OCI-LY7 (cell line): ENCODE data around the gene OR4S2. TPM values are rescaled to one million over a fixed set of nuclear protein-coding genes. Genes with fewer than 3 reads are reported as not detected.

Source experiments
- BruUV-seq: library from RNA; stranded (reverse); fragments of 400-500 nt; replicated peaks from 2 replicates; lab custom pipeline; 2021; lab: Mats Ljungman, UMichigan
- CTCF ChIA-PET: fragments of 300-600 bp; sonication (Branson Sonifier 250); formaldehyde crosslinking; loops from one replicate; lab custom pipeline; 2022; ENCODE audit warnings: antibody characterized with exemption; ENCODE audit not compliant: unreplicated experiment; lab: Charles Lee
- POLR2A ChIA-PET: fragments of 300-600 bp; sonication (Branson Sonifier 250); formaldehyde crosslinking; loops from one replicate; lab custom pipeline; 2022; ENCODE audit warnings: antibody characterized with exemption; lab: Charles Lee
- DNase-seq: peaks from one replicate; pipeline ENCODE4 v3.0.0-alpha.2; 2015; ENCODE audit warnings: low spot score
- H2AFZ ChIP-seq: fragments of 200-600 bp; sonication (generic), shearing (Covaris generic); 2 replicates; pipeline ENCODE4 v1.6.1; 2014; ENCODE audit warnings: mild to moderate bottlenecking, antibody characterized with exemption, low read length, moderate library complexity
- H3K27ac ChIP-seq: fragments of 200-600 bp; sonication (generic); 2 replicates; pipeline ENCODE4 v1.5.1; 2014; ENCODE audit warnings: mixed run types, low read depth, mild to moderate bottlenecking, moderate library complexity, low read length, inconsistent platforms; ENCODE audit not compliant: poor library complexity, severe bottlenecking
- H3K36me3 ChIP-seq: fragments of 200-600 bp; sonication (generic); 2 replicates; pipeline ENCODE4 v1.6.1; 2014; ENCODE audit warnings: mild to moderate bottlenecking, antibody characterized with exemption, low read length, moderate library complexity, mixed read lengths; ENCODE audit not compliant: insufficient read depth
- H3K4me1 ChIP-seq: fragments of 200-600 bp; sonication (generic); 2 replicates; pipeline ENCODE4 v1.5.1; 2014; ENCODE audit warnings: mild to moderate bottlenecking, low read length; ENCODE audit not compliant: insufficient read depth, poor library complexity, severe bottlenecking
- H3K4me2 ChIP-seq: fragments of 200-600 bp; sonication (generic); 2 replicates; pipeline ENCODE4 v1.6.1; 2014; ENCODE audit warnings: mild to moderate bottlenecking, low read length
- H3K4me3 ChIP-seq: fragments of 200-600 bp; sonication (generic); 2 replicates; pipeline ENCODE4 v1.5.1; 2014; ENCODE audit warnings: mild to moderate bottlenecking, low read depth, low read length; ENCODE audit not compliant: poor library complexity, severe bottlenecking
- H3K79me2 ChIP-seq: fragments of 200-600 bp; sonication (generic); 2 replicates; pipeline ENCODE4 v1.6.1; 2016; ENCODE audit warnings: low read depth, mild to moderate bottlenecking, low read length, moderate library complexity, mixed read lengths; ENCODE audit not compliant: insufficient read depth
- H3K9me2 ChIP-seq: fragments of 200-600 bp; sonication (generic); 2 replicates; pipeline ENCODE4 v1.6.1; 2016; ENCODE audit warnings: mild to moderate bottlenecking, low read length, mixed read lengths; ENCODE audit not compliant: insufficient read depth
- H3K9me3 ChIP-seq: fragments of 200-600 bp; sonication (generic); 2 replicates; pipeline ENCODE4 v1.6.1; 2014; ENCODE audit warnings: mild to moderate bottlenecking, mixed run types, low read length, mixed read lengths
- H4K20me1 ChIP-seq: fragments of 200-600 bp; sonication (generic); 2 replicates; pipeline ENCODE4 v1.6.1; 2014; ENCODE audit warnings: mild to moderate bottlenecking, antibody characterized with exemption, low read length, moderate library complexity, mixed read lengths; ENCODE audit not compliant: insufficient read depth
- CTCF ChIP-seq: fragments of 200-600 bp; sonication (generic); conservative IDR thresholded peaks from 2 replicates; pipeline ENCODE4 v1.5.1; 2014; ENCODE audit warnings: mild to moderate bottlenecking, antibody characterized with exemption, low read length, moderate library complexity, mixed read lengths
- EZH2phosphoT487 ChIP-seq: fragments of 200-600 bp; sonication (generic); IDR thresholded peaks from 2 replicates; pipeline ENCODE4 v1.6.1; 2018; ENCODE audit warnings: low read depth, borderline replicate concordance, mild to moderate bottlenecking, mixed run types, antibody characterized with exemption, low read length, moderate library complexity, mixed read lengths
- intact Hi-C: fragments of 100-400 bp; cut with micrococcal nuclease; formaldehyde crosslinking; loops from one replicate; pipeline ENCODE4 v1.10.0; 2022; ENCODE audit not compliant: unreplicated experiment
- total RNA-seq, 2 experiments: library from RNA; depleted of rRNA in 1 of 2; stranded (reverse); fragments of >200 nt in 1 of 2; shearing (Covaris generic) in 1 of 2; gene quantifications; 2 replicates each; pipeline ENCODE4 v1.2.3, GENCODE V29; 2014 to 2022

Gene OR4S2
- total RNA-seq, 2 experiments from 2014 or later = not detected

GRCh38 chr11:55669376-55669775 lies 21.2 kb downstream of the OR4S2 start:
- BruUV-seq = no TSS peak
- Histone ChIP-seq H3K9me2 (no peaks in the 10 kb centered on the region), H3K4me3 (no peak overlapping the region), H3K4me2 (no peak overlapping the region), H4K20me1 (no peaks in the 10 kb centered on the region), H3K27ac (no peak overlapping the region), H2AFZ (no peak overlapping the region), H3K36me3 (no peaks in the 10 kb centered on the region), H3K9me3 (0 out of 2 replicates have a peak, but pooled peaks cover 4% of the 10 kb centered on the region), H3K4me1 (no peaks in the 10 kb centered on the region), H3K79me2 (no peaks in the 10 kb centered on the region)
- intact Hi-C loops = no loop called here
- ChIA-PET POLR2A (interaction anchor here (0.7 kb wide), 1 partner anchor 11 kb away, joined by 4 read pairs; no protein-coding TSS in a partner anchor), CTCF (no interaction called here)
- DNase-seq = no peak
- no peak for TF ChIP-seq EZH2phosphoT487
- TF ChIP-seq CTCF = no peak

DNA sequence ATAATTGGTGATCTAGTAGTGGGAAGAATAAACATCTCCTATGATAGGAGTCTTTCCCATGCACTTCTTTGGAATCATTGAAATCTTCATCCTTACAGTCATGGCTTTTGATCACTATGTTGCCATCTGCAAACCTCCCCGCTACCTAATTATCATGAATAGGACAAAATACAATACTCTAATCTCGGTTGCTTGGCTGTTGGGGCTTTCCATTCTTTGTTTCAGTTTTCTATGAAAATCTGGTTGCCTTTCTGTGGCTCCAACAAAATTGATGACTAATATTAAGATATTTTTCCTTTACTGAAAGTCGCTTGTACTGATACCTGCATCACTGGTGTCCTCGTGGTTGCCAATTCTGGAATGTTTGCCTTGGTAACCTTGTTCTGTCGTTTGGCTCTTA lies 25.7 kb downstream of the OR4S2 start:
- ChIA-PET POLR2A (no interaction called here), CTCF (no interaction called here)
- intact Hi-C loops = no loop called here
- no peaks in the 10 kb centered on the region for H3K79me2 ChIP-seq
- TF ChIP-seq CTCF = no peak
- no peak for TF ChIP-seq EZH2phosphoT487
- H4K20me1 ChIP-seq = no peaks in the 10 kb centered on the region
- 0 out of 2 replicates have a peak, but pooled peaks cover 4% of the 10 kb centered on the region for H3K9me3 ChIP-seq
- no peaks in the 10 kb centered on the region for H3K9me2 ChIP-seq
- DNase-seq = no peak
- no peak overlapping the region for H3K4me3 ChIP-seq
- no peaks in the 10 kb centered on the region for H3K36me3 ChIP-seq
- H3K4me1 ChIP-seq = no peaks in the 10 kb centered on the region
- H3K27ac ChIP-seq = no peak overlapping the region
- no TSS peak for BruUV-seq
- H3K4me2 ChIP-seq = no peak overlapping the region
- no peak overlapping the region for H2AFZ ChIP-seq

- H3K4me2 ChIP-seq = no peak overlapping the region
- H3K79me2 ChIP-seq = no peaks in the 10 kb centered on the region
- no peaks in the 10 kb centered on the region for H3K9me3 ChIP-seq
- TF ChIP-seq CTCF (no peak), EZH2phosphoT487 (no peak)
- H3K36me3 ChIP-seq = no peaks in the 10 kb centered on the region
- POLR2A ChIA-PET = interaction anchor here (0.7 kb wide), 1 partner anchor 949 kb away, joined by 3 read pairs; no protein-coding TSS in a partner anchor
- CTCF ChIA-PET = no interaction called here
- intact Hi-C loops = no loop called here
- BruUV-seq = no TSS peak
- H2AFZ ChIP-seq = no peak overlapping the region
- DNase-seq = no peak
- H3K4me1 ChIP-seq = no peaks in the 10 kb centered on the region
- H3K9me2 ChIP-seq = no peaks in the 10 kb centered on the region
- H3K27ac ChIP-seq = no peak overlapping the region
- no peaks in the 10 kb centered on the region for H4K20me1 ChIP-seq
- H3K4me3 ChIP-seq = no peak overlapping the region
These were observed 49.7 kb downstream of the OR4S2 start for GRCh38 chr11:55697817-55698216.
